Liver (tissue), 9 donors: ENCODE results near the gene NOP9. TPM values are rescaled to one million over a fixed set of nuclear protein-coding genes. Genes with fewer than 3 reads are reported as not detected.

Experiments used
- DNase-seq: peaks from one replicate; pipeline ENCODE4 v3.0.0-alpha.2; 2017; ENCODE audit warnings: low spot score
- H3K27ac ChIP-seq, 2 donors: one replicate each; pipeline ENCODE4 v1.7.0; 2013; ENCODE audit warnings: inconsistent platforms in 2 of 2, low read length in 2 of 2, control low read depth in 1 of 2, low read depth in 1 of 2, mild to moderate bottlenecking in 1 of 2
- H3K27me3 ChIP-seq, 4 donors: one replicate each; pipeline versions ENCODE4 v1.6.1 to v1.7.0; 2013; ENCODE audit warnings: low read length in 3 of 4, inconsistent platforms in 1 of 4, mild to moderate bottlenecking in 1 of 4, moderate library complexity in 1 of 4; ENCODE audit not compliant: control insufficient read depth in 4 of 4, insufficient read depth in 4 of 4
- H3K36me3 ChIP-seq, 4 donors: one replicate each; pipeline versions ENCODE4 v1.6.1 to v1.7.0; 2013; ENCODE audit warnings: low read length in 3 of 4, mild to moderate bottlenecking in 3 of 4, low read depth in 1 of 4, moderate library complexity in 1 of 4; ENCODE audit not compliant: control insufficient read depth in 4 of 4, insufficient read depth in 3 of 4
- H3K4me1 ChIP-seq, 4 donors: one replicate each; pipeline versions ENCODE4 v1.6.1 to v1.7.0; 2013; ENCODE audit warnings: low read length in 3 of 4, mild to moderate bottlenecking in 3 of 4, moderate library complexity in 1 of 4; ENCODE audit not compliant: control insufficient read depth in 4 of 4, insufficient read depth in 4 of 4
- H3K4me3 ChIP-seq, 3 donors: one replicate each; pipeline versions ENCODE4 v1.6.1 to v1.7.0; 2013; ENCODE audit warnings: low read length in 3 of 3, control low read depth in 1 of 3, low read depth in 1 of 3, mild to moderate bottlenecking in 1 of 3
- H3K9ac ChIP-seq, 2 donors: one replicate each; pipeline ENCODE4 v1.7.0; 2013; ENCODE audit warnings: low read length in 2 of 2, mild to moderate bottlenecking in 2 of 2, moderate library complexity in 2 of 2, control low read depth in 1 of 2, low read depth in 1 of 2
- H3K9me3 ChIP-seq, 4 donors: one replicate each; pipeline versions ENCODE4 v1.6.1 to v1.7.0; 2013; ENCODE audit warnings: low read length in 3 of 4; ENCODE audit not compliant: control insufficient read depth in 4 of 4
- ATF3 ChIP-seq: IDR thresholded peaks from 2 replicates; pipeline ENCODE4 v1.6.1; 2016; ENCODE audit warnings: antibody characterized with exemption
- CTCF ChIP-seq: fragments of 150-350 bp; IDR thresholded peaks from 2 replicates; pipeline ENCODE4 v1.5.1; 2017; ENCODE audit warnings: improper control_type of control experiment, low read depth, low read length; ENCODE audit not compliant: missing input control
- EGR1 ChIP-seq, 2 donors: IDR thresholded peaks; 2 replicates each; pipeline ENCODE4 v1.6.1; 2016 to 2018; ENCODE audit warnings: antibody characterized with exemption in 2 of 2, low read depth in 2 of 2
- FOXA1 ChIP-seq: IDR thresholded peaks from 2 replicates; pipeline ENCODE4 v1.6.1; 2016; ENCODE audit warnings: antibody characterized with exemption
- FOXA2 ChIP-seq: IDR thresholded peaks from 2 replicates; pipeline ENCODE4 v1.6.1; 2016; ENCODE audit warnings: antibody characterized with exemption
- GABPA ChIP-seq, 2 donors: IDR thresholded peaks in 1 of 2; conservative IDR thresholded peaks in 1 of 2; 2 replicates each; pipeline ENCODE4 v1.6.1; 2016; ENCODE audit warnings: antibody characterized with exemption in 2 of 2, mild to moderate bottlenecking in 1 of 2, moderate library complexity in 1 of 2
- HNF4A ChIP-seq, 2 donors: conservative IDR thresholded peaks; 2 replicates each; pipeline ENCODE4 v1.6.1; 2016; ENCODE audit warnings: antibody characterized with exemption in 2 of 2, mild to moderate bottlenecking in 2 of 2
- HNF4G ChIP-seq: IDR thresholded peaks from 2 replicates; pipeline ENCODE4 v1.6.1; 2016; ENCODE audit warnings: antibody characterized with exemption
- JUND ChIP-seq, 2 donors: IDR thresholded peaks; 2 replicates each; pipeline ENCODE4 v1.6.1; 2016; ENCODE audit warnings: antibody characterized with exemption in 2 of 2
- MAX ChIP-seq: IDR thresholded peaks from 2 replicates; pipeline ENCODE4 v1.6.1; 2016; ENCODE audit warnings: antibody characterized with exemption
- NR2F2 ChIP-seq: IDR thresholded peaks from 2 replicates; pipeline ENCODE4 v1.6.1; 2016; ENCODE audit warnings: antibody characterized with exemption
- RAD21 ChIP-seq, 2 donors: IDR thresholded peaks; 2 replicates each; pipeline ENCODE4 v1.6.1; 2016; ENCODE audit warnings: antibody characterized with exemption in 2 of 2, mild to moderate bottlenecking in 2 of 2
- REST ChIP-seq: IDR thresholded peaks from 2 replicates; pipeline ENCODE4 v1.6.1; 2016; ENCODE audit warnings: antibody characterized with exemption, mild to moderate bottlenecking
- RXRA ChIP-seq, 2 donors: IDR thresholded peaks; 2 replicates each; pipeline ENCODE4 v1.6.1; 2017 to 2018; ENCODE audit warnings: antibody characterized with exemption in 2 of 2, mild to moderate bottlenecking in 1 of 2
- SP1 ChIP-seq: IDR thresholded peaks from 2 replicates; pipeline ENCODE4 v1.6.1; 2018; ENCODE audit warnings: antibody characterized with exemption, mild to moderate bottlenecking
- TAF1 ChIP-seq: conservative IDR thresholded peaks from 2 replicates; pipeline ENCODE4 v1.6.1; 2016; ENCODE audit warnings: antibody characterized with exemption, mild to moderate bottlenecking
- YY1 ChIP-seq: IDR thresholded peaks from 2 replicates; pipeline ENCODE4 v1.6.1; 2016; ENCODE audit warnings: antibody characterized with exemption, mild to moderate bottlenecking
- ZBTB33 ChIP-seq: IDR thresholded peaks from 2 replicates; pipeline ENCODE4 v1.6.1; 2016; ENCODE audit warnings: antibody characterized with exemption
- WGBS: extraction: QIAGEN DNeasy Blood & Tissue Kit; methylation state at CpG from one replicate; pipeline ENCODE4 v1.1.7; 2013; 5-methylcytosine and 5-hydroxymethylcytosine counted together
- polyA plus RNA-seq, 2 donors: library from polyadenylated mRNA; stranded (reverse) in 1 of 2; unstranded in 1 of 2; fragments of 200-250 nt in 1 of 2; fragments of >200 nt in 1 of 2; fragmentation: Nextera tagmentation in 1 of 2; extraction: Ambion mirVana in 1 of 2; gene quantifications; one replicate each; pipeline versions ENCODE4 v1.2.1 to v1.2.3, GENCODE V29; 2013 to 2015
- total RNA-seq, 2 donors: library from RNA; depleted of rRNA; stranded (reverse); fragments of >200 nt; gene quantifications; one replicate each; pipeline ENCODE4 v1.2.3, GENCODE V29; 2014
- donor health status: healthy.
- donor health status: healthy.
- donor health status: healthy.
- donor health status: healthy.
- donor health status: healthy.

The NOP9 gene
- total and polyA plus RNA-seq, 4 donors: 3.8 to 18.2 (median 9.7) TPM

GRCh38 chr14:24347134-24347533 lies 47.5 kb downstream of the NOP9 start:
- no peak overlapping the region for H3K9ac ChIP-seq
- H3K4me3 ChIP-seq: no peak overlapping the region
- peaks cover 0 to 3% (median 1%) of the 10 kb centered on the region in 4 donors for H3K4me1 ChIP-seq
- H3K36me3 ChIP-seq: no peaks in the 10 kb centered on the region
- H3K27me3 ChIP-seq: no peaks in the 10 kb centered on the region
- WGBS: 68% methylated on average over 1 of the region's 1 CpG
- DNase-seq: no peak
- TF ChIP-seq RXRA (IDR thresholded peaks at IDR 0.05): no peak
- no peak for TF ChIP-seq NR2F2
- no peak for TF ChIP-seq SP1
- no peak for TF ChIP-seq HNF4A (conservative IDR thresholded peaks at IDR 0.05)
- no peak for TF ChIP-seq RAD21 (IDR thresholded peaks at IDR 0.05)
- TF ChIP-seq CTCF: no peak
- no peak for TF ChIP-seq FOXA2
- no peak for TF ChIP-seq ATF3
- no peak for TF ChIP-seq FOXA1
- no peak for TF ChIP-seq JUND (IDR thresholded peaks at IDR 0.05)
- no peak for TF ChIP-seq MAX
- TF ChIP-seq YY1: no peak
- no peak for TF ChIP-seq HNF4G
- TF ChIP-seq REST: no peak
- no peak for TF ChIP-seq TAF1
- TF ChIP-seq EGR1 (IDR thresholded peaks at IDR 0.05; ENCODE audit: low read depth in 2 of 2): no peak
- TF ChIP-seq ZBTB33: no peak
- no peak for TF ChIP-seq GABPA (IDR thresholded peaks at IDR 0.05 in 1 of 2, conservative IDR thresholded peaks at IDR 0.05 in 1 of 2)
- H3K9me3 ChIP-seq: no peaks in the 10 kb centered on the region
- H3K27ac ChIP-seq: no peak overlapping the region
